Liver (tissue), 9 donors: ENCODE results near the gene GUCA1A. TPM values are rescaled to one million over a fixed set of nuclear protein-coding genes. Genes with fewer than 3 reads are reported as not detected.

Source experiments
- DNase-seq: peaks from one replicate; pipeline ENCODE4 v3.0.0-alpha.2; 2017; ENCODE audit warnings: low spot score
- H3K27ac ChIP-seq, 2 donors: one replicate each; pipeline ENCODE4 v1.7.0; 2013; ENCODE audit warnings: inconsistent platforms in 2 of 2, low read length in 2 of 2, control low read depth in 1 of 2, low read depth in 1 of 2, mild to moderate bottlenecking in 1 of 2
- H3K27me3 ChIP-seq, 4 donors: one replicate each; pipeline versions ENCODE4 v1.6.1 to v1.7.0; 2013; ENCODE audit warnings: low read length in 3 of 4, inconsistent platforms in 1 of 4, mild to moderate bottlenecking in 1 of 4, moderate library complexity in 1 of 4; ENCODE audit not compliant: control insufficient read depth in 4 of 4, insufficient read depth in 4 of 4
- H3K36me3 ChIP-seq, 4 donors: one replicate each; pipeline versions ENCODE4 v1.6.1 to v1.7.0; 2013; ENCODE audit warnings: low read length in 3 of 4, mild to moderate bottlenecking in 3 of 4, low read depth in 1 of 4, moderate library complexity in 1 of 4; ENCODE audit not compliant: control insufficient read depth in 4 of 4, insufficient read depth in 3 of 4
- H3K4me1 ChIP-seq, 4 donors: one replicate each; pipeline versions ENCODE4 v1.6.1 to v1.7.0; 2013; ENCODE audit warnings: low read length in 3 of 4, mild to moderate bottlenecking in 3 of 4, moderate library complexity in 1 of 4; ENCODE audit not compliant: control insufficient read depth in 4 of 4, insufficient read depth in 4 of 4
- H3K4me3 ChIP-seq, 3 donors: one replicate each; pipeline versions ENCODE4 v1.6.1 to v1.7.0; 2013; ENCODE audit warnings: low read length in 3 of 3, control low read depth in 1 of 3, low read depth in 1 of 3, mild to moderate bottlenecking in 1 of 3
- H3K9ac ChIP-seq, 2 donors: one replicate each; pipeline ENCODE4 v1.7.0; 2013; ENCODE audit warnings: low read length in 2 of 2, mild to moderate bottlenecking in 2 of 2, moderate library complexity in 2 of 2, control low read depth in 1 of 2, low read depth in 1 of 2
- H3K9me3 ChIP-seq, 4 donors: one replicate each; pipeline versions ENCODE4 v1.6.1 to v1.7.0; 2013; ENCODE audit warnings: low read length in 3 of 4; ENCODE audit not compliant: control insufficient read depth in 4 of 4
- ATF3 ChIP-seq: IDR thresholded peaks from 2 replicates; pipeline ENCODE4 v1.6.1; 2016; ENCODE audit warnings: antibody characterized with exemption
- EGR1 ChIP-seq, 2 donors: IDR thresholded peaks; 2 replicates each; pipeline ENCODE4 v1.6.1; 2016 to 2018; ENCODE audit warnings: antibody characterized with exemption in 2 of 2, low read depth in 2 of 2
- FOXA1 ChIP-seq: IDR thresholded peaks from 2 replicates; pipeline ENCODE4 v1.6.1; 2016; ENCODE audit warnings: antibody characterized with exemption
- FOXA2 ChIP-seq: IDR thresholded peaks from 2 replicates; pipeline ENCODE4 v1.6.1; 2016; ENCODE audit warnings: antibody characterized with exemption
- GABPA ChIP-seq, 2 donors: IDR thresholded peaks in 1 of 2; conservative IDR thresholded peaks in 1 of 2; 2 replicates each; pipeline ENCODE4 v1.6.1; 2016; ENCODE audit warnings: antibody characterized with exemption in 2 of 2, mild to moderate bottlenecking in 1 of 2, moderate library complexity in 1 of 2
- HNF4A ChIP-seq, 2 donors: conservative IDR thresholded peaks; 2 replicates each; pipeline ENCODE4 v1.6.1; 2016; ENCODE audit warnings: antibody characterized with exemption in 2 of 2, mild to moderate bottlenecking in 2 of 2
- HNF4G ChIP-seq: IDR thresholded peaks from 2 replicates; pipeline ENCODE4 v1.6.1; 2016; ENCODE audit warnings: antibody characterized with exemption
- JUND ChIP-seq, 2 donors: IDR thresholded peaks; 2 replicates each; pipeline ENCODE4 v1.6.1; 2016; ENCODE audit warnings: antibody characterized with exemption in 2 of 2
- MAX ChIP-seq: IDR thresholded peaks from 2 replicates; pipeline ENCODE4 v1.6.1; 2016; ENCODE audit warnings: antibody characterized with exemption
- NR2F2 ChIP-seq: IDR thresholded peaks from 2 replicates; pipeline ENCODE4 v1.6.1; 2016; ENCODE audit warnings: antibody characterized with exemption
- RAD21 ChIP-seq, 2 donors: IDR thresholded peaks; 2 replicates each; pipeline ENCODE4 v1.6.1; 2016; ENCODE audit warnings: antibody characterized with exemption in 2 of 2, mild to moderate bottlenecking in 2 of 2
- RXRA ChIP-seq, 2 donors: IDR thresholded peaks; 2 replicates each; pipeline ENCODE4 v1.6.1; 2017 to 2018; ENCODE audit warnings: antibody characterized with exemption in 2 of 2, mild to moderate bottlenecking in 1 of 2
- SP1 ChIP-seq: IDR thresholded peaks from 2 replicates; pipeline ENCODE4 v1.6.1; 2018; ENCODE audit warnings: antibody characterized with exemption, mild to moderate bottlenecking
- TAF1 ChIP-seq: conservative IDR thresholded peaks from 2 replicates; pipeline ENCODE4 v1.6.1; 2016; ENCODE audit warnings: antibody characterized with exemption, mild to moderate bottlenecking
- YY1 ChIP-seq: IDR thresholded peaks from 2 replicates; pipeline ENCODE4 v1.6.1; 2016; ENCODE audit warnings: antibody characterized with exemption, mild to moderate bottlenecking
- ZBTB33 ChIP-seq: IDR thresholded peaks from 2 replicates; pipeline ENCODE4 v1.6.1; 2016; ENCODE audit warnings: antibody characterized with exemption
- WGBS: extraction: QIAGEN DNeasy Blood & Tissue Kit; methylation state at CpG from one replicate; pipeline ENCODE4 v1.1.7; 2013; 5-methylcytosine and 5-hydroxymethylcytosine counted together
- polyA plus RNA-seq, 2 donors: library from polyadenylated mRNA; stranded (reverse) in 1 of 2; unstranded in 1 of 2; fragments of 200-250 nt in 1 of 2; fragments of >200 nt in 1 of 2; fragmentation: Nextera tagmentation in 1 of 2; extraction: Ambion mirVana in 1 of 2; gene quantifications; one replicate each; pipeline versions ENCODE4 v1.2.1 to v1.2.3, GENCODE V29; 2013 to 2015
- total RNA-seq, 2 donors: library from RNA; depleted of rRNA; stranded (reverse); fragments of >200 nt; gene quantifications; one replicate each; pipeline ENCODE4 v1.2.3, GENCODE V29; 2014
- TF ChIP-seq, protein P1 (sequence below): IDR thresholded peaks from 2 replicates; pipeline ENCODE4 v1.6.1; 2016; ENCODE audit warnings: antibody characterized with exemption, mild to moderate bottlenecking
- TF ChIP-seq, protein P2 (sequence below): fragments of 150-350 bp; IDR thresholded peaks from 2 replicates; pipeline ENCODE4 v1.5.1; 2017; ENCODE audit warnings: improper control_type of control experiment, low read depth, low read length; ENCODE audit not compliant: missing input control
- donor health status: healthy.
- donor health status: healthy.
- donor health status: healthy.
- donor health status: healthy.
- donor health status: healthy.

GUCA1A gene
- total and polyA plus RNA-seq, 4 donors: not detected

DNA sequence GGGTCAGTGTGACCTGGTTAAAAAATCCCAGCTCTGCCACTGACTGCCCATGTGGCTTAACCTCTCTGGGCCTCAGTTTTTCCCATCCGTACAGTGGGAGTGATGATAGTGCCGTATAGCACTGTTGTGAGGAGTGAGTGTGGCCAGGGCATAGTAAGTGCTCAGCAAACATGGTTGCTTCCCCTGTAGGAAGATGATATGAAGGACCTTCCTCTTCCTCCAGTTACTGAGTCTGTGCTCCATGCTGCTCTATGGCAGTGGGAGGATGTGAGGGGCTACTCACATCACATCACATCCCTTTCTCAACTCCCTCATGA lies 43.8 kb upstream of the GUCA1A start:
- WGBS: 96% methylated on average over 2 of the region's 2 CpGs
- no peak for DNase-seq
- H3K27ac ChIP-seq: no peak overlapping the region
- H3K4me3 ChIP-seq: no peak overlapping the region
- no peaks in the 10 kb centered on the region for H3K27me3 ChIP-seq
- no peak overlapping the region for H3K9ac ChIP-seq
- TF ChIP-seq MAX: no peak
- no peak for TF ChIP-seq NR2F2
- no peak for TF ChIP-seq RXRA (IDR thresholded peaks at IDR 0.05)
- no peak for TF ChIP-seq RAD21 (IDR thresholded peaks at IDR 0.05)
- no peak for TF ChIP-seq JUND (IDR thresholded peaks at IDR 0.05)
- TF ChIP-seq, protein P1, sequence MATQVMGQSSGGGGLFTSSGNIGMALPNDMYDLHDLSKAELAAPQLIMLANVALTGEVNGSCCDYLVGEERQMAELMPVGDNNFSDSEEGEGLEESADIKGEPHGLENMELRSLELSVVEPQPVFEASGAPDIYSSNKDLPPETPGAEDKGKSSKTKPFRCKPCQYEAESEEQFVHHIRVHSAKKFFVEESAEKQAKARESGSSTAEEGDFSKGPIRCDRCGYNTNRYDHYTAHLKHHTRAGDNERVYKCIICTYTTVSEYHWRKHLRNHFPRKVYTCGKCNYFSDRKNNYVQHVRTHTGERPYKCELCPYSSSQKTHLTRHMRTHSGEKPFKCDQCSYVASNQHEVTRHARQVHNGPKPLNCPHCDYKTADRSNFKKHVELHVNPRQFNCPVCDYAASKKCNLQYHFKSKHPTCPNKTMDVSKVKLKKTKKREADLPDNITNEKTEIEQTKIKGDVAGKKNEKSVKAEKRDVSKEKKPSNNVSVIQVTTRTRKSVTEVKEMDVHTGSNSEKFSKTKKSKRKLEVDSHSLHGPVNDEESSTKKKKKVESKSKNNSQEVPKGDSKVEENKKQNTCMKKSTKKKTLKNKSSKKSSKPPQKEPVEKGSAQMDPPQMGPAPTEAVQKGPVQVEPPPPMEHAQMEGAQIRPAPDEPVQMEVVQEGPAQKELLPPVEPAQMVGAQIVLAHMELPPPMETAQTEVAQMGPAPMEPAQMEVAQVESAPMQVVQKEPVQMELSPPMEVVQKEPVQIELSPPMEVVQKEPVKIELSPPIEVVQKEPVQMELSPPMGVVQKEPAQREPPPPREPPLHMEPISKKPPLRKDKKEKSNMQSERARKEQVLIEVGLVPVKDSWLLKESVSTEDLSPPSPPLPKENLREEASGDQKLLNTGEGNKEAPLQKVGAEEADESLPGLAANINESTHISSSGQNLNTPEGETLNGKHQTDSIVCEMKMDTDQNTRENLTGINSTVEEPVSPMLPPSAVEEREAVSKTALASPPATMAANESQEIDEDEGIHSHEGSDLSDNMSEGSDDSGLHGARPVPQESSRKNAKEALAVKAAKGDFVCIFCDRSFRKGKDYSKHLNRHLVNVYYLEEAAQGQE: no peak
- no peak for TF ChIP-seq ZBTB33
- no peak for TF ChIP-seq SP1
- no peak for TF ChIP-seq GABPA (IDR thresholded peaks at IDR 0.05 in 1 of 2, conservative IDR thresholded peaks at IDR 0.05 in 1 of 2)
- no peak for TF ChIP-seq YY1
- no peak for TF ChIP-seq FOXA1
- TF ChIP-seq HNF4G: no peak
- no peak for TF ChIP-seq EGR1 (IDR thresholded peaks at IDR 0.05; ENCODE audit: low read depth in 2 of 2)
- no peak for TF ChIP-seq TAF1
- TF ChIP-seq ATF3: no peak
- TF ChIP-seq FOXA2: no peak
- TF ChIP-seq, protein P2, sequence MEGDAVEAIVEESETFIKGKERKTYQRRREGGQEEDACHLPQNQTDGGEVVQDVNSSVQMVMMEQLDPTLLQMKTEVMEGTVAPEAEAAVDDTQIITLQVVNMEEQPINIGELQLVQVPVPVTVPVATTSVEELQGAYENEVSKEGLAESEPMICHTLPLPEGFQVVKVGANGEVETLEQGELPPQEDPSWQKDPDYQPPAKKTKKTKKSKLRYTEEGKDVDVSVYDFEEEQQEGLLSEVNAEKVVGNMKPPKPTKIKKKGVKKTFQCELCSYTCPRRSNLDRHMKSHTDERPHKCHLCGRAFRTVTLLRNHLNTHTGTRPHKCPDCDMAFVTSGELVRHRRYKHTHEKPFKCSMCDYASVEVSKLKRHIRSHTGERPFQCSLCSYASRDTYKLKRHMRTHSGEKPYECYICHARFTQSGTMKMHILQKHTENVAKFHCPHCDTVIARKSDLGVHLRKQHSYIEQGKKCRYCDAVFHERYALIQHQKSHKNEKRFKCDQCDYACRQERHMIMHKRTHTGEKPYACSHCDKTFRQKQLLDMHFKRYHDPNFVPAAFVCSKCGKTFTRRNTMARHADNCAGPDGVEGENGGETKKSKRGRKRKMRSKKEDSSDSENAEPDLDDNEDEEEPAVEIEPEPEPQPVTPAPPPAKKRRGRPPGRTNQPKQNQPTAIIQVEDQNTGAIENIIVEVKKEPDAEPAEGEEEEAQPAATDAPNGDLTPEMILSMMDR: no peak
- no peak for TF ChIP-seq HNF4A (conservative IDR thresholded peaks at IDR 0.05)
- H3K9me3 ChIP-seq: no peaks in the 10 kb centered on the region
- H3K4me1 ChIP-seq: no peaks in the 10 kb centered on the region
- H3K36me3 ChIP-seq: no peaks in the 10 kb centered on the region

DNA sequence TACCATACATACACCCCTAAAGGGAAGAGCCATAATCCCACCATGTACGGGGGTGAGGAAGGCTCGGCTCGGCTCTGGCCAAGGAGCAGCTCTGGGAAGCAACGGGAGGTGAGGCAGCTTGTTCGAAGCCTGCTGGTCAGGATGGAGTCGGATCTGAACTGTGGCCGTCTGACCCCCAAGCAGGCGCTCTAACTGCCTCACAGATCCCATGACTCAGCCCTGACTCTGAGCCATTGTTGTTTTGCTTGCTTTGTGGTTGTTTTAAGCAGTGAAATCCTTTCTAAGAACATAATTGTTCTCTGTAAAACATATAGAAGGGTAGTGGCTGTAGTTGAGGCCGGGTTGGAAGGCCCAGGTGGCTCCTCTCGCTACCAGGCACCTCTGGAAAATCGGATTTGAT lies 41.6 kb upstream of the GUCA1A start:
- H3K4me1 ChIP-seq: no peaks in the 10 kb centered on the region
- no peak overlapping the region for H3K9ac ChIP-seq
- no peak for DNase-seq
- H3K27ac ChIP-seq: no peak overlapping the region
- H3K36me3 ChIP-seq: no peaks in the 10 kb centered on the region
- 93% methylated on average over 11 of the region's 11 CpGs for WGBS
- H3K27me3 ChIP-seq: no peaks in the 10 kb centered on the region
- H3K9me3 ChIP-seq: no peaks in the 10 kb centered on the region
- no peak overlapping the region for H3K4me3 ChIP-seq
- no peak for TF ChIP-seq RXRA (IDR thresholded peaks at IDR 0.05)
- no peak for TF ChIP-seq EGR1 (IDR thresholded peaks at IDR 0.05; ENCODE audit: low read depth in 2 of 2)
- TF ChIP-seq, protein P2: no peak
- TF ChIP-seq MAX: no peak
- TF ChIP-seq TAF1: no peak
- TF ChIP-seq HNF4G: no peak
- no peak for TF ChIP-seq JUND (IDR thresholded peaks at IDR 0.05)
- TF ChIP-seq GABPA (IDR thresholded peaks at IDR 0.05 in 1 of 2, conservative IDR thresholded peaks at IDR 0.05 in 1 of 2): no peak
- no peak for TF ChIP-seq NR2F2
- no peak for TF ChIP-seq FOXA1
- no peak for TF ChIP-seq FOXA2
- TF ChIP-seq ATF3: no peak
- TF ChIP-seq RAD21 (IDR thresholded peaks at IDR 0.05): no peak
- TF ChIP-seq SP1: no peak
